ENCODE data around the gene LY6G5B. TPM values are rescaled to one million over a fixed set of nuclear protein-coding genes. Genes with fewer than 3 reads are reported as not detected.

Gene LY6G5B
- total and polyA plus RNA-seq, 2 experiments from 2014 or later, result 7.9 to 8.4 TPM

DNA sequence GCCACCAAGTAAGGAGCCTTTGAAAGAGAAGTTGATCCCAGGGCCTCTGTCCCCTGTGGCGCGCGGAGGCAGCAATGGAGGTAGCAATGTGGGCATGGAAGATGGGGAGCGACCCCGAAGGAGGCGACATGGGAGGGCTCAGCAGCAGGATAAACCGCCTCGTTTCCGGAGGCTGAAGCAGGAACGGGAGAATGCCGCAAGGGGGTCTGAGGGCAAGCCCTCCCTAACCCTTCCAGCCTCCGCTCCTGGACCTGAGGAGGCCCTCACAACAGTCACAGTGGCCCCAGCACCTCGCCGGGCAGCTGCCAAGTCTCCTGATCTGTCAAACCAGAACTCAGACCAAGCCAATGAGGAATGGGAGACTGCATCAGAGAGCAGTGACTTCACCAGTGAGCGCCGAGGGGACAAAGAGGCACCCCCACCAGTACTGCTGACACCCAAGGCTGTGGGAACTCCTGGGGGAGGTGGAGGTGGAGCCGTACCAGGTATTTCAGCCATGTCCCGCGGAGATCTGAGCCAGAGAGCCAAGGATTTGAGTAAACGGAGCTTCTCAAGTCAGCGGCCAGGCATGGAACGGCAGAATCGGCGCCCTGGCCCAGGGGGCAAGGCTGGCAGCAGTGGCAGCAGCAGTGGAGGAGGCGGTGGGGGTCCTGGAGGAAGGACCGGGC is 37.4 kb upstream of the LY6G5B start:
- Histone ChIP-seq H4K20me1 (replicated peaks; ENCODE audit: insufficient read depth) (peaks cover 46% of the 10 kb centered on the region), H3K4me2 (no peak overlapping the region), H3K9me2 (ENCODE audit: insufficient read depth) (no peaks in the 10 kb centered on the region), H3K27ac (ENCODE audit: low read depth) (peak overlapping the region; percentile 66; the same call in 1 of the 2 replicates), H3K27me3 (ENCODE audit: insufficient read depth) (no peaks in the 10 kb centered on the region), H3K36me3 (ENCODE audit: insufficient read depth) (peaks cover 78% of the 10 kb centered on the region), H3K4me3 (no peak overlapping the region), H3K79me2 (replicated peaks; ENCODE audit: insufficient read depth) (peaks cover 26% of the 10 kb centered on the region), H3F3A (replicated peaks; ENCODE audit: low read depth) (peaks cover 73% of the 10 kb centered on the region), H2AFZ (no peak overlapping the region), H3K4me1 (ENCODE audit: insufficient read depth) (no peaks in the 10 kb centered on the region)
- Mint-ChIP-seq H3K36me3 (ENCODE audit: low read depth) (peaks cover 99% of the 10 kb centered on the region), H3K27me3 (ENCODE audit: insufficient read depth, low read depth, poor library complexity) (peaks cover 4% of the 10 kb centered on the region), H3K27ac (no peak overlapping the region), H3K4me1 (no peaks in the 10 kb centered on the region), H3K4me3 (no peak overlapping the region; the same call in 2 of the 3 replicates), H3K9me3 (no peaks in the 10 kb centered on the region; the same call in 2 of the 3 replicates)
- TF ChIP-seq, protein P1, sequence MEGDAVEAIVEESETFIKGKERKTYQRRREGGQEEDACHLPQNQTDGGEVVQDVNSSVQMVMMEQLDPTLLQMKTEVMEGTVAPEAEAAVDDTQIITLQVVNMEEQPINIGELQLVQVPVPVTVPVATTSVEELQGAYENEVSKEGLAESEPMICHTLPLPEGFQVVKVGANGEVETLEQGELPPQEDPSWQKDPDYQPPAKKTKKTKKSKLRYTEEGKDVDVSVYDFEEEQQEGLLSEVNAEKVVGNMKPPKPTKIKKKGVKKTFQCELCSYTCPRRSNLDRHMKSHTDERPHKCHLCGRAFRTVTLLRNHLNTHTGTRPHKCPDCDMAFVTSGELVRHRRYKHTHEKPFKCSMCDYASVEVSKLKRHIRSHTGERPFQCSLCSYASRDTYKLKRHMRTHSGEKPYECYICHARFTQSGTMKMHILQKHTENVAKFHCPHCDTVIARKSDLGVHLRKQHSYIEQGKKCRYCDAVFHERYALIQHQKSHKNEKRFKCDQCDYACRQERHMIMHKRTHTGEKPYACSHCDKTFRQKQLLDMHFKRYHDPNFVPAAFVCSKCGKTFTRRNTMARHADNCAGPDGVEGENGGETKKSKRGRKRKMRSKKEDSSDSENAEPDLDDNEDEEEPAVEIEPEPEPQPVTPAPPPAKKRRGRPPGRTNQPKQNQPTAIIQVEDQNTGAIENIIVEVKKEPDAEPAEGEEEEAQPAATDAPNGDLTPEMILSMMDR (conservative IDR thresholded peaks at IDR 0.05; ENCODE audit: low read depth in 2 of 2), result no peak
- TF ChIP-seq POLR2AphosphoS5 (IDR thresholded peaks at IDR 0.05; ENCODE audit: low read depth), result peak; percentile 48; the same call in 1 of the 2 replicates
- no peak for ATAC-seq
- DNase-seq (ENCODE audit: low spot score), result no peak

DNA sequence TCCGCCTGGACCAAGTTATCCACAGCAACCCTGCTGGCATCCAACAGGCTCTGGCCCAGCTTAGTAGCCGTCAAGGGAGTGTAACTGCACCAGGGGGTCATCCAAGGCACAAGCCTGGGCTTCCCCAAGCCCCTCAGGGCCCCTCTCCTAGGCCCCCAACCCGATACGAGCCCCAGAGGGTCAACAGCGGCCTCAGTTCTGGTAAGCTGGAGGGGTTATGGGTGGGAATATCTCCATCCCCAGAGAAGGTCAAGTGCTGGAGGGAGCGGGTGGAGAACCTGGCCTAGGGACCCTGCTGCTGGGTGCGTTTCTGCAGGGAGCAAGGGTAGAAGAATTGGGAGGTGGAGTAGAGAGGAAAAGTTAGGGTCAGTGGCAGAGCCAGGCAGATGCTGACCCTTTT is 36.3 kb upstream of the LY6G5B start:
- H3K36me3 Mint-ChIP-seq (ENCODE audit: low read depth), result peaks cover 95% of the 10 kb centered on the region
- peaks cover 21% of the 10 kb centered on the region for H3K79me2 ChIP-seq (replicated peaks; ENCODE audit: insufficient read depth)
- DNase-seq (ENCODE audit: low spot score), result no peak
- H3K9me2 ChIP-seq (ENCODE audit: insufficient read depth), result no peaks in the 10 kb centered on the region
- no peaks in the 10 kb centered on the region; the same call in 2 of the 3 replicates for H3K9me3 Mint-ChIP-seq
- peaks cover 74% of the 10 kb centered on the region for H3F3A ChIP-seq (replicated peaks; ENCODE audit: low read depth)
- peaks cover 76% of the 10 kb centered on the region for H3K36me3 ChIP-seq (ENCODE audit: insufficient read depth)
- no peak overlapping the region for H3K4me3 Mint-ChIP-seq
- H2AFZ ChIP-seq, result no peak overlapping the region
- peaks cover 2% of the 10 kb centered on the region for H3K27me3 Mint-ChIP-seq (ENCODE audit: insufficient read depth, low read depth, poor library complexity)
- no peak overlapping the region for H3K4me2 ChIP-seq
- H4K20me1 ChIP-seq (replicated peaks; ENCODE audit: insufficient read depth), result peaks cover 46% of the 10 kb centered on the region
- no peaks in the 10 kb centered on the region for H3K27me3 ChIP-seq (ENCODE audit: insufficient read depth)
- no peak for ATAC-seq
- no peak overlapping the region for H3K27ac Mint-ChIP-seq
- no peaks in the 10 kb centered on the region for H3K4me1 ChIP-seq (ENCODE audit: insufficient read depth)
- no peak overlapping the region for H3K4me3 ChIP-seq
- no peak overlapping the region for H3K27ac ChIP-seq (ENCODE audit: low read depth)
- H3K4me1 Mint-ChIP-seq, result no peaks in the 10 kb centered on the region
- no peak for TF ChIP-seq ZNF114 (CRISPR knock-in tag; IDR thresholded peaks at IDR 0.05)
- TF ChIP-seq NANOG (IDR thresholded peaks at IDR 0.05; ENCODE audit: borderline replicate concordance), result no peak
- TF ChIP-seq CREB1 (CRISPR knock-in tag; IDR thresholded peaks at IDR 0.05; ENCODE audit: low read depth), result no peak
- no peak for TF ChIP-seq EZH2phosphoT487 (IDR thresholded peaks at IDR 0.05; ENCODE audit: unreplicated experiment)
- TF ChIP-seq EZH2 (IDR thresholded peaks at IDR 0.05; ENCODE audit: low read depth, unreplicated experiment), result no peak
- TF ChIP-seq, protein P1 (conservative IDR thresholded peaks at IDR 0.05; ENCODE audit: low read depth in 2 of 2), result no peak
- no peak for TF ChIP-seq POLR2AphosphoS5 (IDR thresholded peaks at IDR 0.05; ENCODE audit: low read depth)
- TF ChIP-seq JUNB (IDR thresholded peaks at IDR 0.05; ENCODE audit: unreplicated experiment), result no peak
- no peak for TF ChIP-seq STAT1 (IDR thresholded peaks at IDR 0.05; ENCODE audit: unreplicated experiment)
- TF ChIP-seq ZNF331 (CRISPR knock-in tag; IDR thresholded peaks at IDR 0.05; ENCODE audit: low read depth), result no peak
- TF ChIP-seq, protein P2, sequence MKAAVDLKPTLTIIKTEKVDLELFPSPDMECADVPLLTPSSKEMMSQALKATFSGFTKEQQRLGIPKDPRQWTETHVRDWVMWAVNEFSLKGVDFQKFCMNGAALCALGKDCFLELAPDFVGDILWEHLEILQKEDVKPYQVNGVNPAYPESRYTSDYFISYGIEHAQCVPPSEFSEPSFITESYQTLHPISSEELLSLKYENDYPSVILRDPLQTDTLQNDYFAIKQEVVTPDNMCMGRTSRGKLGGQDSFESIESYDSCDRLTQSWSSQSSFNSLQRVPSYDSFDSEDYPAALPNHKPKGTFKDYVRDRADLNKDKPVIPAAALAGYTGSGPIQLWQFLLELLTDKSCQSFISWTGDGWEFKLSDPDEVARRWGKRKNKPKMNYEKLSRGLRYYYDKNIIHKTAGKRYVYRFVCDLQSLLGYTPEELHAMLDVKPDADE (IDR thresholded peaks at IDR 0.05), result no peak

Data from GM23338 (cell line).